ENCODE data around the gene C17orf75.
"Not testable (repeated sequence)": the region's sequence is repeated elsewhere in the genome, so short reads cannot be mapped to it uniquely, and the experiment has no call there.

Gene C17orf75

GRCh38 chr17:32320847-32321246 lies 21.1 kb downstream of the C17orf75 start:
- Histone ChIP-seq H3K36me3 (ENCODE audit: control insufficient read depth, insufficient read depth, low read length) (no peaks in the 10 kb centered on the region), H3K9me3 (ENCODE audit: control insufficient read depth, low read length) (no peaks in the 10 kb centered on the region), H3K4me3 (ENCODE audit: extremely low read depth, insufficient read depth, low read length, poor library complexity, severe bottlenecking) (no peak overlapping the region), H3K4me1 (ENCODE audit: control insufficient read depth, insufficient read depth, low read length, poor library complexity, severe bottlenecking) (no peaks in the 10 kb centered on the region), H3K27ac (ENCODE audit: low read depth, low read length, severe bottlenecking) (no peak overlapping the region)
- 87 to 92% methylated on average over 15 of the region's 15 CpGs for WGBS, 2 experiments (ENCODE audit: insufficient coverage in 2 of 2)

DNA sequence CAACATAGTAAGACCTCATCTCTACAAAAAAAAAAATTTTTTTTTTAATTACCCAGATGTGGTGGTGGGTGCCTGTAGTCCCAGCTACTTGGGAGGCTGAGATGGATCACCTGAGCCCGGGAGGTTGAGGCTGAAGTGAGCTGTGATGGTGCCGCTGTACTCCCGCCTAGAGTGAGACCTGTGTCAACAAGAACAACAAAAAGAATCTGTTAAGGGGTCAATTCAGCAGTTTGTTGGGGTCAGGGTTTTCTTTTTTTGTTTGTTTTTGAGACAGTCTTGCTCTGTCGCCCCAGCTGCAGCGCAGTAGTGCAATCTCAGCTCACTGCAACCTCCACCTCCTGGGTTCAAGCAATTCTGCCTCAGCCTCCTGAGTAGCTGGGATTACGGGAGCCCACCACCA lies 21.9 kb downstream of the C17orf75 start:
- 97 to 100% methylated on average over 3 to 5 of the region's 6 CpGs for WGBS, 2 experiments (ENCODE audit: insufficient coverage in 2 of 2)
- not testable (repeated sequence) for H3K4me3 ChIP-seq (ENCODE audit: extremely low read depth, insufficient read depth, low read length, poor library complexity, severe bottlenecking); H3K9me3 ChIP-seq (ENCODE audit: control insufficient read depth, low read length); H3K27ac ChIP-seq (ENCODE audit: low read depth, low read length, severe bottlenecking); H3K36me3 ChIP-seq (ENCODE audit: control insufficient read depth, insufficient read depth, low read length); H3K4me1 ChIP-seq (ENCODE audit: control insufficient read depth, insufficient read depth, low read length, poor library complexity, severe bottlenecking)

DNA sequence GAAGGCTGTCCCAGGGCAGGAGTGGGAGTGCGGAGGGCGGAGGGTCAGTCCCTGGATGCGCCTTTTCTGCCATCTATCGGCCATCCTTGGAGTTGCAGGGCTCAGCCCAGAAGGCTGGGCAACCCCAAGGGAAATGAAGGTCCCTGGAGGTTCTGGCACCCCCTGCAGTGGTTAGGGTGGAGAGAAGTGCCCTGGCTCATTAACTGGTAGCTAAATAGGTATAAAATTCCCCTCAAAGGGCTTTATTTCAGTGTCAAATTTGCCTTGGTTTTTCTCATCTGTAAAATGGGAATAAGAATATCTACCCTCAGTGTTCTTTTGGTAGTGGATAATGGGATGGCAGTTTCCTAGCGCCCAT lies 22.4 kb downstream of the C17orf75 start:
- H3K9me3 ChIP-seq (ENCODE audit: control insufficient read depth, low read length) = no peaks in the 10 kb centered on the region
- WGBS, 2 experiments (ENCODE audit: insufficient coverage in 2 of 2) = 22% methylated on average over 5 of the region's 5 CpGs; no CpG with 5 or more reads in 1 of the 2 experiments

GRCh38 chr17:32318071-32318470 lies 23.9 kb downstream of the C17orf75 start:
- H3K27ac ChIP-seq (ENCODE audit: low read depth, low read length, severe bottlenecking) = no peak overlapping the region
- H3K4me1 ChIP-seq (ENCODE audit: control insufficient read depth, insufficient read depth, low read length, poor library complexity, severe bottlenecking) = no peaks in the 10 kb centered on the region
- no peak overlapping the region for H3K4me3 ChIP-seq (ENCODE audit: extremely low read depth, insufficient read depth, low read length, poor library complexity, severe bottlenecking)
- H3K9me3 ChIP-seq (ENCODE audit: control insufficient read depth, low read length) = no peaks in the 10 kb centered on the region
- no peaks in the 10 kb centered on the region for H3K36me3 ChIP-seq (ENCODE audit: control insufficient read depth, insufficient read depth, low read length)
- 89 to 90% methylated on average over 2 to 5 of the region's 8 CpGs for WGBS, 2 experiments (ENCODE audit: insufficient coverage in 2 of 2)

More for the DNA sequence above, 22.4 kb downstream of the C17orf75 start:
- no peaks in the 10 kb centered on the region for H3K4me1 ChIP-seq (ENCODE audit: control insufficient read depth, insufficient read depth, low read length, poor library complexity, severe bottlenecking)
- H3K27ac ChIP-seq (ENCODE audit: low read depth, low read length, severe bottlenecking) = no peak overlapping the region
- H3K36me3 ChIP-seq (ENCODE audit: control insufficient read depth, insufficient read depth, low read length) = no peaks in the 10 kb centered on the region
- H3K4me3 ChIP-seq (ENCODE audit: extremely low read depth, insufficient read depth, low read length, poor library complexity, severe bottlenecking) = no peak overlapping the region

DNA sequence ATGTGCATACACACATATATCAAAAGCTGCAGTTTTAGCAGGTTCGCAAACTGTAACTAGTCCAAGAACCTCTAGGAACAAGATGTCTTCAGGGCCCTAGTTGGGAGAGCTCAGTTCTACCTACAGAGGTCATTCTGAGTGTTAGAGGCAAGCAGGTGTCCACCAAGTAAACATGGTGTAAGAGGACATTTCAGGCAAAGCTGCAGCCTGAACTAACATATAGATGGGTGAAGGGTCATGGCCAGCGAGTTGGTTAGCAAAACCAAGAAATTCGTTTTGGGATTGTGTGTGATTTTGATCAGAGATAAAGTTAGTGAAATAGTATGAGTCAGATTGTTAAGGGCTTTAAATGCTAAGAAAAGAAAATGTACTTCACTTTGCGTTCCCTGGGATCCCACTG lies 24.6 kb downstream of the C17orf75 start:
- Histone ChIP-seq H3K27ac (ENCODE audit: low read depth, low read length, severe bottlenecking) (no peak overlapping the region), H3K36me3 (ENCODE audit: control insufficient read depth, insufficient read depth, low read length) (no peaks in the 10 kb centered on the region), H3K4me3 (ENCODE audit: extremely low read depth, insufficient read depth, low read length, poor library complexity, severe bottlenecking) (no peak overlapping the region), H3K9me3 (ENCODE audit: control insufficient read depth, low read length) (no peaks in the 10 kb centered on the region), H3K4me1 (ENCODE audit: control insufficient read depth, insufficient read depth, low read length, poor library complexity, severe bottlenecking) (no peaks in the 10 kb centered on the region)
- WGBS, 2 experiments (ENCODE audit: insufficient coverage in 2 of 2) = 83 to 86% methylated on average over 4 of the region's 4 CpGs

- H3K27ac ChIP-seq (ENCODE audit: low read depth, low read length, severe bottlenecking); H3K4me1 ChIP-seq (ENCODE audit: control insufficient read depth, insufficient read depth, low read length, poor library complexity, severe bottlenecking); H3K9me3 ChIP-seq (ENCODE audit: control insufficient read depth, low read length); H3K36me3 ChIP-seq (ENCODE audit: control insufficient read depth, insufficient read depth, low read length); H3K4me3 ChIP-seq (ENCODE audit: extremely low read depth, insufficient read depth, low read length, poor library complexity, severe bottlenecking): not testable (repeated sequence)
- 93 to 100% methylated on average over 2 to 4 of the region's 5 CpGs for WGBS, 2 experiments (ENCODE audit: insufficient coverage in 2 of 2)
These were observed 25.3 kb downstream of the C17orf75 start for GRCh38 chr17:32316653-32317052.

GRCh38 chr17:32315171-32315570 lies 26.8 kb downstream of the C17orf75 start:
- 86 to 87% methylated on average over 4 to 8 of the region's 8 CpGs for WGBS, 2 experiments (ENCODE audit: insufficient coverage in 2 of 2)
- H3K36me3 ChIP-seq (ENCODE audit: control insufficient read depth, insufficient read depth, low read length) = no peaks in the 10 kb centered on the region
- H3K4me1 ChIP-seq (ENCODE audit: control insufficient read depth, insufficient read depth, low read length, poor library complexity, severe bottlenecking) = no peaks in the 10 kb centered on the region
- no peaks in the 10 kb centered on the region for H3K9me3 ChIP-seq (ENCODE audit: control insufficient read depth, low read length)
- H3K4me3 ChIP-seq (ENCODE audit: extremely low read depth, insufficient read depth, low read length, poor library complexity, severe bottlenecking) = no peak overlapping the region
- no peak overlapping the region for H3K27ac ChIP-seq (ENCODE audit: low read depth, low read length, severe bottlenecking)

GRCh38 chr17:32314636-32315035 lies 27.3 kb downstream of the C17orf75 start:
- 89 to 92% methylated on average over 9 of the region's 9 CpGs for WGBS, 2 experiments (ENCODE audit: insufficient coverage in 2 of 2)
- no peaks in the 10 kb centered on the region for H3K4me1 ChIP-seq (ENCODE audit: control insufficient read depth, insufficient read depth, low read length, poor library complexity, severe bottlenecking)

GRCh38 chr17:32311028-32311536 lies 30.9 kb downstream of the C17orf75 start:
- 42 to 43% methylated on average over 7 of the region's 9 CpGs for WGBS, 2 experiments (ENCODE audit: insufficient coverage in 2 of 2)

More at GRCh38 chr17:32314636-32315035, 27.3 kb downstream of the C17orf75 start:
- H3K36me3 ChIP-seq (ENCODE audit: control insufficient read depth, insufficient read depth, low read length) = no peaks in the 10 kb centered on the region
- no peak overlapping the region for H3K27ac ChIP-seq (ENCODE audit: low read depth, low read length, severe bottlenecking)
- H3K4me3 ChIP-seq (ENCODE audit: extremely low read depth, insufficient read depth, low read length, poor library complexity, severe bottlenecking) = no peak overlapping the region
- no peaks in the 10 kb centered on the region for H3K9me3 ChIP-seq (ENCODE audit: control insufficient read depth, low read length)

GRCh38 chr17:32307658-32308057 lies 34.3 kb downstream of the C17orf75 start:
- H3K27ac ChIP-seq (ENCODE audit: low read depth, low read length, severe bottlenecking) = no peak overlapping the region
- H3K9me3 ChIP-seq (ENCODE audit: control insufficient read depth, low read length) = no peaks in the 10 kb centered on the region
- no peaks in the 10 kb centered on the region for H3K36me3 ChIP-seq (ENCODE audit: control insufficient read depth, insufficient read depth, low read length)
- H3K4me3 ChIP-seq (ENCODE audit: extremely low read depth, insufficient read depth, low read length, poor library complexity, severe bottlenecking) = no peak overlapping the region
- H3K4me1 ChIP-seq (ENCODE audit: control insufficient read depth, insufficient read depth, low read length, poor library complexity, severe bottlenecking) = peaks cover 18% of the 10 kb centered on the region
- WGBS, 2 experiments (ENCODE audit: insufficient coverage in 2 of 2) = 64 to 80% methylated on average over 1 of the region's 4 CpGs

More at GRCh38 chr17:32311028-32311536, 30.9 kb downstream of the C17orf75 start:
- H3K9me3 ChIP-seq (ENCODE audit: control insufficient read depth, low read length) = no peaks in the 10 kb centered on the region
- no peak overlapping the region for H3K27ac ChIP-seq (ENCODE audit: low read depth, low read length, severe bottlenecking)
- H3K36me3 ChIP-seq (ENCODE audit: control insufficient read depth, insufficient read depth, low read length) = no peaks in the 10 kb centered on the region
- H3K4me1 ChIP-seq (ENCODE audit: control insufficient read depth, insufficient read depth, low read length, poor library complexity, severe bottlenecking) = no peaks in the 10 kb centered on the region
- no peak overlapping the region for H3K4me3 ChIP-seq (ENCODE audit: extremely low read depth, insufficient read depth, low read length, poor library complexity, severe bottlenecking)

DNA sequence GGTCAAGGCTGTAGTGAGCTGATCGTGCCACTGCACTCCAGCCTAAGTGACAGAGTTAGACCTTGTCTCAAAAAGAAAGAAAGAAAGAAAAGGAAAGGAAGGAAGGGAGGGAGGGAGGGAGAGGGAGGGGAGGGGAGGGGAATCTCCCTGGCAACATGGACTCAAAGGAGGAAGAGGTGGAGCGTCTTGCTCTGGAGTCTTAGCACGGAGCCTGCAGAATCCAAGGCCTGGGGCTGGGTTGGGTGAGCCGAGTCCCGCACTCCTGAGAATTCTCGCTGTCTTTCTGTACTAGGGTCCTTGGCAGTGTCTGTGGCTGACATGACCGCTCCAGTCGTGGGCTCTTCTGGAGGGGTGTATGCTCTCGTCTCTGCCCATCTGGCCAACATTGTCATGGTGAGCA lies 36.9 kb downstream of the C17orf75 start:
- 64 to 79% methylated on average over 8 to 9 of the region's 9 CpGs for WGBS, 2 experiments (ENCODE audit: insufficient coverage in 2 of 2)
- no peaks in the 10 kb centered on the region for H3K9me3 ChIP-seq (ENCODE audit: control insufficient read depth, low read length)
- H3K36me3 ChIP-seq (ENCODE audit: control insufficient read depth, insufficient read depth, low read length) = no peaks in the 10 kb centered on the region
- peaks cover 18% of the 10 kb centered on the region for H3K4me1 ChIP-seq (ENCODE audit: control insufficient read depth, insufficient read depth, low read length, poor library complexity, severe bottlenecking)
- no peak overlapping the region for H3K27ac ChIP-seq (ENCODE audit: low read depth, low read length, severe bottlenecking)
- no peak overlapping the region for H3K4me3 ChIP-seq (ENCODE audit: extremely low read depth, insufficient read depth, low read length, poor library complexity, severe bottlenecking)

Data from mesodermal cell (in vitro differentiated cells).